ENCODE results near the gene EIF3CL. TPM values are rescaled to one million over a fixed set of nuclear protein-coding genes. Genes with fewer than 3 reads are reported as not detected.
"Not testable (repeated sequence)": the region's sequence is repeated elsewhere in the genome, so short reads cannot be mapped to it uniquely, and the experiment has no call there.

Gene EIF3CL
- total RNA-seq, 5 donors from 2014 or later (not counting 1 experiment from before 2014, with no cell fraction given): 9.2 to 63.5 (median 42.2) TPM

- H3K9me3 Mint-ChIP-seq; POLR2A ChIA-PET; H3K4me1 Mint-ChIP-seq; H3K36me3 ChIP-seq (ENCODE audit: control insufficient read depth in 2 of 2, extremely low read depth in 1 of 2, insufficient read depth in 1 of 2, low read length in 1 of 2); H3K27me3 Mint-ChIP-seq; H3K27ac Mint-ChIP-seq; H3K4me3 ChIP-seq (ENCODE audit: control insufficient read depth in 1 of 2, extremely low read depth in 1 of 2, low read length in 1 of 2); H3K27me3 ChIP-seq (replicated peaks in 1 of 2; ENCODE audit: control insufficient read depth in 2 of 2, extremely low read depth in 1 of 2, insufficient read depth in 2 of 2, low read length in 1 of 2); ATAC-seq (replicated peaks in 1 of 4); H3K4me1 ChIP-seq (ENCODE audit: control insufficient read depth in 1 of 2, extremely low read depth in 1 of 2, insufficient read depth in 2 of 2, low read length in 2 of 2); DNase-seq; H3K9me3 ChIP-seq; H3K4me3 Mint-ChIP-seq; H3K27ac ChIP-seq (ENCODE audit: low read length); CTCF ChIA-PET; H3K36me3 Mint-ChIP-seq: not testable (repeated sequence)
- WGBS (ENCODE audit: insufficient coverage): no CpG with 5 or more reads among the region's 6 CpGs
These were observed 71.0 kb downstream of the EIF3CL start for GRCh38 chr16:28332632-28333031.

- DNase-seq; H3K27me3 ChIP-seq (replicated peaks in 1 of 2; ENCODE audit: control insufficient read depth in 2 of 2, extremely low read depth in 1 of 2, insufficient read depth in 2 of 2, low read length in 1 of 2); H3K9me3 ChIP-seq; CTCF ChIA-PET; H3K27me3 Mint-ChIP-seq; ATAC-seq (replicated peaks in 1 of 4); H3K9me3 Mint-ChIP-seq; H3K36me3 ChIP-seq (ENCODE audit: control insufficient read depth in 2 of 2, extremely low read depth in 1 of 2, insufficient read depth in 1 of 2, low read length in 1 of 2); H3K4me3 ChIP-seq (ENCODE audit: control insufficient read depth in 1 of 2, extremely low read depth in 1 of 2, low read length in 1 of 2); H3K4me1 Mint-ChIP-seq; H3K27ac ChIP-seq (ENCODE audit: low read length); H3K4me1 ChIP-seq (ENCODE audit: control insufficient read depth in 1 of 2, extremely low read depth in 1 of 2, insufficient read depth in 2 of 2, low read length in 2 of 2); H3K4me3 Mint-ChIP-seq; POLR2A ChIA-PET; H3K36me3 Mint-ChIP-seq; H3K27ac Mint-ChIP-seq: not testable (repeated sequence)
- WGBS (ENCODE audit: insufficient coverage): no CpG with 5 or more reads among the region's 2 CpGs
These were observed 72.7 kb downstream of the EIF3CL start for GRCh38 chr16:28330981-28331380.

GRCh38 chr16:28330232-28330631 lies 73.4 kb downstream of the EIF3CL start:
- POLR2A ChIA-PET; H3K4me1 ChIP-seq (ENCODE audit: control insufficient read depth in 1 of 2, extremely low read depth in 1 of 2, insufficient read depth in 2 of 2, low read length in 2 of 2): not testable (repeated sequence)

More at GRCh38 chr16:28330232-28330631, 73.4 kb downstream of the EIF3CL start:
- peak in 5 of 35 experiments; percentile 24 to 34 (median 30) for DNase-seq
- no CpG with 5 or more reads among the region's 9 CpGs for WGBS (ENCODE audit: insufficient coverage)
- H3K36me3 ChIP-seq (ENCODE audit: control insufficient read depth in 2 of 2, extremely low read depth in 1 of 2, insufficient read depth in 1 of 2, low read length in 1 of 2); H3K36me3 Mint-ChIP-seq; H3K4me3 Mint-ChIP-seq; H3K9me3 Mint-ChIP-seq; H3K4me1 Mint-ChIP-seq; H3K27me3 ChIP-seq (replicated peaks in 1 of 2; ENCODE audit: control insufficient read depth in 2 of 2, extremely low read depth in 1 of 2, insufficient read depth in 2 of 2, low read length in 1 of 2); CTCF ChIA-PET; H3K9me3 ChIP-seq; H3K27ac ChIP-seq (ENCODE audit: low read length); H3K27ac Mint-ChIP-seq; H3K27me3 Mint-ChIP-seq; H3K4me3 ChIP-seq (ENCODE audit: control insufficient read depth in 1 of 2, extremely low read depth in 1 of 2, low read length in 1 of 2): not testable (repeated sequence)
- peak; percentile 46 to 86 (median 62) for ATAC-seq (replicated peaks in 1 of 4)

Other genes with a start within 250 kb of the EIF3CL start
- 100 to 1,000 TPM; 355 to 403 (median 391) TPM for gene XPO6, start 191.9 kb downstream of the EIF3CL start, total RNA-seq
- gene SBK1, start 111.3 kb downstream of the EIF3CL start, total RNA-seq: 10 to 100 TPM; 21.8 to 26.3 (median 23.4) TPM
- gene NPIPB6, start 40.3 kb downstream of the EIF3CL start, total RNA-seq: 1 to 10 TPM in 3 of 5 donors, under 1 TPM in 2; 0.70 to 4.6 (median 3.2) TPM
- under 1 TPM; 0.25 to 0.88 (median 0.39) TPM for gene NPIPB7, start 68.5 kb upstream of the EIF3CL start, total RNA-seq
- 10 to 100 TPM; 48.4 to 68.6 (median 61.1) TPM for gene CLN3, start 88.2 kb upstream of the EIF3CL start, total RNA-seq
- 10 to 100 TPM in 3 of 5 donors, 1 to 10 TPM in 2; 6.4 to 16.9 (median 10.3) TPM for gene APOBR, start 90.8 kb upstream of the EIF3CL start, total RNA-seq
- not detected for gene IL27, start 103.0 kb upstream of the EIF3CL start, total RNA-seq
- gene NUPR1, start 135.1 kb upstream of the EIF3CL start, total RNA-seq: under 1 TPM in 3 of 5 donors, not detected in 2; 0.70 to 0.99 (median 0.98) TPM
- 10 to 100 TPM; 52.6 to 79.3 (median 74.6) TPM for gene SGF29, start 150.1 kb upstream of the EIF3CL start, total RNA-seq
- gene SULT1A2, start 193.2 kb upstream of the EIF3CL start, total RNA-seq: under 1 TPM in 3 of 5 donors, not detected in 2; 0.30 to 0.62 (median 0.53) TPM
- 10 to 100 TPM; 13.3 to 19.0 (median 15.8) TPM for gene SULT1A1, start 206.2 kb upstream of the EIF3CL start, total RNA-seq
- gene NPIPB8, start 234.2 kb upstream of the EIF3CL start, total RNA-seq: 1 to 10 TPM in 2 of 5 donors, under 1 TPM in 1, not detected in 2; 0.76 to 3.7 (median 2.1) TPM

Measured in T-cell (primary cell).